Epithelial cell of proximal tubule (primary cell): ENCODE measurements around the gene DDA1. TPM values are rescaled to one million over a fixed set of nuclear protein-coding genes. Genes with fewer than 3 reads are reported as not detected.

Experiments
- DNase-seq: peaks from one replicate; pipeline ENCODE4 v3.0.0-alpha.2; 2011; ENCODE audit warnings: low read depth
- H3K4me3 ChIP-seq: 2 replicates; pipeline ENCODE4 v1.5.1; 2011; ENCODE audit warnings: low read depth, mild to moderate bottlenecking, low read length
- total RNA-seq: library from RNA; depleted of rRNA; stranded (reverse); fragments of >200 nt; gene quantifications from 2 replicates; pipeline ENCODE4 v1.2.3, GENCODE V29; 2015
- TF ChIP-seq, protein P1 (sequence below): conservative IDR thresholded peaks from 2 replicates; pipeline ENCODE4 v1.5.1; 2012; ENCODE audit warnings: low read depth, mild to moderate bottlenecking, low read length

DDA1 gene
- total RNA-seq, 1 donor from 2014 or later, result 35.6 TPM

DNA sequence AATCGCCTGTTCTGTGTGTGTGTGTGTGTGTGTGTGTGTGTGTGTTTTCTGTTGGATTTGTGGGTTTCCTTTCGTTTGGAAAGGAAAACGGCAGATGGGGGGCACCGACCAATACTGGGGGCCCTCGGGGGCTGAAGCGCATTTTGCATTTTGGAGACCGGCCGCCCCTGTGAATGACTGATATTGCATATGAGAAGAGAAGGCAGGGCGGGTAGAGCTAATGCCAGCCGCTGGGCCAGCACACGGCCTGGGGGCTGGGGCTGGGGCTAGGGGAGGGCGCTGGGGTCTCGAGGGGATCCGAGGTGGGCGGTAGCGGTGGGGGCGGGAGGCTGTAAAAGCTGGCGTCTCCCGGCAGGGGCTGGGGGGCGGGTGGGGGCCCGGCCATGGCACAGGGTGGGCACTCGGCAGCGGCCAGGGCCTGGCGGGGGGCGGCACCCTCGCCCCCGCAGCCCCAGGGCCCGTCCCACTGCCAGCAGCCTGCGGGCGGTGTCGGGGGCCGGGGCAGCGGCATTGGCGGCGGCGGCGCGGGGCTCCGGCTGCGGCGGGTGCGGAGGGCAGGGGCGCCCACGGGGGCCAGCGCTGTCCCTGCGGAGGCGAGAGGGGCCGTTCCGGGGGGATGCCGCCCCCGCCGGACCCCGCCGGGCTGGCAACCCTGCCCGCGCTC, 14.1 kb downstream of the DDA1 start:
- no peak for DNase-seq
- TF ChIP-seq, protein P1, sequence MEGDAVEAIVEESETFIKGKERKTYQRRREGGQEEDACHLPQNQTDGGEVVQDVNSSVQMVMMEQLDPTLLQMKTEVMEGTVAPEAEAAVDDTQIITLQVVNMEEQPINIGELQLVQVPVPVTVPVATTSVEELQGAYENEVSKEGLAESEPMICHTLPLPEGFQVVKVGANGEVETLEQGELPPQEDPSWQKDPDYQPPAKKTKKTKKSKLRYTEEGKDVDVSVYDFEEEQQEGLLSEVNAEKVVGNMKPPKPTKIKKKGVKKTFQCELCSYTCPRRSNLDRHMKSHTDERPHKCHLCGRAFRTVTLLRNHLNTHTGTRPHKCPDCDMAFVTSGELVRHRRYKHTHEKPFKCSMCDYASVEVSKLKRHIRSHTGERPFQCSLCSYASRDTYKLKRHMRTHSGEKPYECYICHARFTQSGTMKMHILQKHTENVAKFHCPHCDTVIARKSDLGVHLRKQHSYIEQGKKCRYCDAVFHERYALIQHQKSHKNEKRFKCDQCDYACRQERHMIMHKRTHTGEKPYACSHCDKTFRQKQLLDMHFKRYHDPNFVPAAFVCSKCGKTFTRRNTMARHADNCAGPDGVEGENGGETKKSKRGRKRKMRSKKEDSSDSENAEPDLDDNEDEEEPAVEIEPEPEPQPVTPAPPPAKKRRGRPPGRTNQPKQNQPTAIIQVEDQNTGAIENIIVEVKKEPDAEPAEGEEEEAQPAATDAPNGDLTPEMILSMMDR, result no peak
- no peak overlapping the region for H3K4me3 ChIP-seq

DNA sequence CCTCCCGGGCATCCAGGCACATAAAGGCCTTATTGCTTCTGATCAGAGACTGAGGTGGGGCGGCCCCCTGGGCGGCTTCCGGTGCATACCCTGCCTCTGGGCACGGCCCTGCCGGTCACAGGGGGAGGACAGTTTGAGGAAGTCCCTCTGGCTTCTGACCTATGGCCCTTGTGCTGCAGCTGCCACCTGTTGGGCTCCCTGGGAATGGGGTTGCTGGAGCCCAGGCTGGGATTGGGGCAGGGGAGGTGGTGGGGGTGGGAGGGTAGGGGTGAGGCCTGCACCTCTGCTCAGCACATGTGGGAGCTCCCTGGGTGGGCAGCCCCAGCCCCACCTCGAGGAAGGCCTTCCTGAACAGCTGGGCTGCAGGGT, 14.6 kb downstream of the DDA1 start:
- no peak overlapping the region for H3K4me3 ChIP-seq
- TF ChIP-seq, protein P1, result no peak
- DNase-seq, result no peak

DNA sequence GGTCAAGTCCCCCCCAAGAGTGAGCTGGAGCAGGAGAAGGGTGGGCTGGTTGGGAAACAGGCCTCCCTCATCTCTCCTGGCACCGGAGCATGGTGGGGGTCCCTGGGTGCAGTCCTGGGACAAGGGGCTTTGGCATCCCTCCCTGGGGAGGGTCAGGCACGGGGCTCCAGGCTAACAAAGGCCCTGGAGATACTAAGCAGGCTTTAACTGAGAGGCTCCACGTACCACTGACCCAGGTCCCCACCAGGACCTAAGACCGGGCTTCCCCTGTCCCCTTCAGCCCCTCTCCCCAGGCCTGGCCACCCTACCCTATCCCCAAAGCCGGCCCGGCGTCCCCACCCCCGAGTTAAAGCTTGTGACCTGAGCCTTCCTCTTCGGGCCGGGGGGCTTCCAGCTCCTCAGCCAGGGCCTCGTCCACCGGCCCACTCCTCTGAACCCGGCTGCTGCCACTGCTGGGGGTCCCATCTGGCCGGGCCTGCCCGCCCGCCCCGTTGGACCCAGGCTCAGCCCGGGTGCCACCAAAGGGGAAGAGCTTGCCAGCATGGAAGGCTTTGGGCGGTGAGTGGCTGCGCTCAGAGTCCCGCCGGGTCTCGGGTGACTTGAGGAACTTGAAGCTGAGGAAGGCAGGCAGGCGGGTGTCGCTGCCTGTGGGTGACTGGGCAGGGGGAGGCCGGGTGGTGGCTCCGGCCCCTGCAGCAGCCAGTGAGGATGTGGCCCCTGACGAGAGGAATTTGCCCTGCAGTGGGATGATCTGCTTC, 15.2 kb downstream of the DDA1 start:
- TF ChIP-seq, protein P1, result no peak
- no peak for DNase-seq

DNA sequence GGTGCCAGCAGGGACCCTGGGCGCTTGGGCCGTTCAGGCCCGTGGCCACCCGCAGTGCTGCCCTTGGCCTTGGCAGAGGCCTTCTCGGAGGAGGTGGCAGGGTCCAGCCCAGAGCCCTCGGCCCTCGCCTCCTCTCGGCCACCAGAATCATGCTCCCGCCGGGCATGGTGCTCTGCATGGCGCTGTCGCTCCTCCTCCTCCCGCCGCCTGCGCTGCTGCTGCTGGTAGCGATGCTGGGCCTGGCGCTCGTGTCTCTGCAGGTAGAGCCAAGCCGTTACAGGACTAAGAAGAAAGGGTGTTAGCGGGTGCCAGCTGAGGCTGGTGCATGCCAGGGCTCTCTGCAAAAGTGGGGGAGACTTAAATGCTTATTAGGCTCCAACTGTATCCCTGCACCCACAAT, 15.8 kb downstream of the DDA1 start:
- H3K4me3 ChIP-seq, result no peak overlapping the region
- TF ChIP-seq, protein P1, result no peak
- DNase-seq, result no peak

More for the DNA sequence above, 15.2 kb downstream of the DDA1 start:
- H3K4me3 ChIP-seq, result no peak overlapping the region

DNA sequence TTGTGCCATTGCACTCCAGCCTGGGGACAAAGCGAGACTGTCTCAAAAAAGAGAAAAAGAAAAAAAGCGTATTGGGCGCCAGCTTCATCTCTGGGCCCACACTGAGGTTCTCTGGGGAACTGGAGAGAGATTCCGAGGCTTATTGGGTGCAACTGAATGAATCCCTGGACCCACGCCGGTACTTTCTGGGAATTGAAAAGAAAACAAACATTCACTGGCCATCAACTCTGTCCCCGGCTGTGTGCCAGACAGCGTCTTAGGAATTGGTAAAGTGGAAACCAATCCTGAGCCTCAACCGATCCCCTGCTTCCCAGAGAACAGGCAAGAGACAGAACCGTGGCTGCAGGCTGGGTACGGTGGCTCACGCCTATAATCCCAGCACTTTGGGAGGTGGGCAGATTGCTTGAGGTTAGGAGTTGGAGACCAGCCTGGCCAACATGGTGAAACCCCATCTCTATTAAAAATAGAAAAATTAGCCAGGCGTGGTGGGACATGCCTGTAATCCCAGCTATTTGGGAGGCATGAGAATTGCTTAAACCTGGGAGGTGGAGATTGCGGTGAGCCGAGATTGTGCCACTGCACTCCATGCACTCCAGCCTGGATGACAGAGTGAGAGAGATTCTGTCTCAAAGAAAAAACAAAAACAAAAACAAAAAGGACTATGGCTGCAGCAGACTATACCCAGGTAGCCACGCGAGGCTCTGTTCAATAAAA, 16.7 kb downstream of the DDA1 start:
- H3K4me3 ChIP-seq, result no peak overlapping the region
- no peak for DNase-seq
- TF ChIP-seq, protein P1, result no peak

DNA sequence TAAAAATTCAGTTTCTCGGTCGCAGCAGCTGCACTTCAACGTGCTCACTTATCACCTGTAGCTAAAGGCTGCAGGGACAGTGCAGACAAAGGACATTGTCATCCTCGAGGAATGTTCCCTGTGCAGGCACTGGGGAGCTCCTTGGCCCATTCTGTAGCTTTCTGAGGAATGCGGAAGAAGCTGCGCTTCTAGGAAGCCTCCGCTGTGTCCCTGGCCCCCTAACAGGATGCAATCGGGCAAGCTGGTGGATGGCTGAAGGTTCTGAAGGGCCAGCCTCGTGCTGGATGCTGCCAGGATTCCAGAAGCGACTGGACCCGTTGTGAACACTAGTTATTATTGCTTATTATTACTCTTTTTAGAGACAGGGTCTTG, 17.2 kb downstream of the DDA1 start:
- H3K4me3 ChIP-seq, result no peak overlapping the region
- TF ChIP-seq, protein P1, result no peak
- no peak for DNase-seq
